ENCODE data around the gene ARID2.

ARID2 gene, protein sequence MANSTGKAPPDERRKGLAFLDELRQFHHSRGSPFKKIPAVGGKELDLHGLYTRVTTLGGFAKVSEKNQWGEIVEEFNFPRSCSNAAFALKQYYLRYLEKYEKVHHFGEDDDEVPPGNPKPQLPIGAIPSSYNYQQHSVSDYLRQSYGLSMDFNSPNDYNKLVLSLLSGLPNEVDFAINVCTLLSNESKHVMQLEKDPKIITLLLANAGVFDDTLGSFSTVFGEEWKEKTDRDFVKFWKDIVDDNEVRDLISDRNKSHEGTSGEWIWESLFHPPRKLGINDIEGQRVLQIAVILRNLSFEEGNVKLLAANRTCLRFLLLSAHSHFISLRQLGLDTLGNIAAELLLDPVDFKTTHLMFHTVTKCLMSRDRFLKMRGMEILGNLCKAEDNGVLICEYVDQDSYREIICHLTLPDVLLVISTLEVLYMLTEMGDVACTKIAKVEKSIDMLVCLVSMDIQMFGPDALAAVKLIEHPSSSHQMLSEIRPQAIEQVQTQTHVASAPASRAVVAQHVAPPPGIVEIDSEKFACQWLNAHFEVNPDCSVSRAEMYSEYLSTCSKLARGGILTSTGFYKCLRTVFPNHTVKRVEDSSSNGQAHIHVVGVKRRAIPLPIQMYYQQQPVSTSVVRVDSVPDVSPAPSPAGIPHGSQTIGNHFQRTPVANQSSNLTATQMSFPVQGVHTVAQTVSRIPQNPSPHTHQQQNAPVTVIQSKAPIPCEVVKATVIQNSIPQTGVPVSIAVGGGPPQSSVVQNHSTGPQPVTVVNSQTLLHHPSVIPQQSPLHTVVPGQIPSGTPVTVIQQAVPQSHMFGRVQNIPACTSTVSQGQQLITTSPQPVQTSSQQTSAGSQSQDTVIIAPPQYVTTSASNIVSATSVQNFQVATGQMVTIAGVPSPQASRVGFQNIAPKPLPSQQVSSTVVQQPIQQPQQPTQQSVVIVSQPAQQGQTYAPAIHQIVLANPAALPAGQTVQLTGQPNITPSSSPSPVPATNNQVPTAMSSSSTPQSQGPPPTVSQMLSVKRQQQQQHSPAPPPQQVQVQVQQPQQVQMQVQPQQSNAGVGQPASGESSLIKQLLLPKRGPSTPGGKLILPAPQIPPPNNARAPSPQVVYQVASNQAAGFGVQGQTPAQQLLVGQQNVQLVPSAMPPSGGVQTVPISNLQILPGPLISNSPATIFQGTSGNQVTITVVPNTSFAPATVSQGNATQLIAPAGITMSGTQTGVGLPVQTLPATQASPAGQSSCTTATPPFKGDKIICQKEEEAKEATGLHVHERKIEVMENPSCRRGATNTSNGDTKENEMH (N-terminal part only)

DNA sequence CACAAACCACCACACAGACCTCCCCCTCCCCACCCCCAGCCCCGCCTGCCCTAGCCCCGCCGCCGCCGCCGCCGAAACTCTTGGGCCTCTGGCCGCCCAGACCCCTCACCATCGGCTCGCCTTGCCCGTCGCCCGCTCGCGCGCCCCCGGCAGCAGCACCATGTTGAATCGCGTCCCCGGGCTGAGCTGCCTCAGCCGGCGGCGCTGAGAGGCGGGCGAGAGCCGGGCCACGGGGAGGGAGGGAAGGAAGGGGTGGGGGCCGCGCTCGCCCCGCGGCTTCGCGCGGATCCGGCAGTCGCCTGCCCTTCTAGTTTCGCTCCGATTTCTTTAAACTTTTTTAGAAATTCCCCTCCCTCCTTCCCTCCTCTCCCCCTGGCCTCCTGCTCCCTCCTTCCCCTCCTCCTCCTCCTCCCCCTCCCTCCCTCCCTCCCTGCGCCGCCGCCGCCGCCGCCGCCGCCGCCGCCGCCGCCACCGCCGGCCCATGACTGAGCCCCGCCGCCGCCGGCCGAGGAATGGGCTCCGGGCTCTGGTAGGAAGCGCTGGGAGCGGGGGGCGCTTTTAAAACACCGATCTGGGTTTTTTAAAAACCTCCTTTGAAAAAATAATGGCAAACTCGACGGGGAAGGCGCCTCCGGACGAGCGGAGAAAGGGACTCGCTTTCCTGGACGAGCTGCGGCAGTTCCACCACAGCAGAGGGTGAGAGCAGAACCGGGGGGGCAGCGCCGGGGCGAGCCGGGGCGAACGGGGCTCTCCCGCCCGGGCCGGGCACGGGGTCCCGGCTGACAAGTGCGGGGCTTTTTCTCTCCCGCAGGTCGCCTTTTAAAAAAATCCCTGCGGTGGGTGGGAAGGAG is at the start of gene ARID2:
Gene ARID2, plus strand, starts transcription at position 474 of the 851 bp plus-strand sequence. Its CDS starts 131 bp downstream, at position 605.
- FAIRE-seq, result no peak

DNA sequence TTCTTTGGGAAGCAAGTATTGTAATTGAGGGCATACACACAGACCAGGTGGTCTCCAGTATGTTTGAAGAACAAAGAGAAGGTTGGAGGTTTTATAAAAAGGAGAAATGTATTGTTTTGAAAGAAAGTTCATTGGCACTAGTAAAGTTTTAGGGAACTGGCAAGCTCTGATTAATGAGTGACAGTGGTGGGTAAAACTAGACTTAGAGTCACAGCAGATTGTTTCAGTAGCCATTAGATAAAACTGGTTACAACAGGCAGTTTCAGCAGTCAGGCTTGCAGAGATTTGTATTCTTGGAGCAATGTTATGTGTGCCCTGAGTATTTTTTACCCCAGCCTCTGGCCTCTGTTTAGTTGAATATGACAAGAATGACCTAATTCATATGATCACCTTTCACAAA is 49.1 kb upstream of the ARID2 start:
- no peak for FAIRE-seq

DNA sequence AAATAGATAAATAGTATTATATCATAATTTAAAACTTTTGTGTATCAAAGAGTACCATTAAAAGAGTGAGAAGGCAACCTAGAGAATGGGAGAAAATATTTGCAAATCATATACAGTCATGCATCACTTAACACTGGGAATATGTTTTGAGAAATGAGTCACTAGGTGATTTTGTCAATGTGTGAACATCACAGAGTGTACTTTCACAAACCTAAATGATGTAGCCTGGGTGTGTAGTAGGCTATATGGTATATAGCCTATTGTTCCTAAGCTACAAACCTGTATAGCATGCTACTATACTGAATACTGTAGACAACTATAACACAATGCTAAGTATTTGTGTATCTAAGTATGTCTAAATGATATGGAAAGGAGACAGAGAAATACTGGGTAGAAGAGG is 48.0 kb upstream of the ARID2 start:
- FAIRE-seq, result no peak

DNA sequence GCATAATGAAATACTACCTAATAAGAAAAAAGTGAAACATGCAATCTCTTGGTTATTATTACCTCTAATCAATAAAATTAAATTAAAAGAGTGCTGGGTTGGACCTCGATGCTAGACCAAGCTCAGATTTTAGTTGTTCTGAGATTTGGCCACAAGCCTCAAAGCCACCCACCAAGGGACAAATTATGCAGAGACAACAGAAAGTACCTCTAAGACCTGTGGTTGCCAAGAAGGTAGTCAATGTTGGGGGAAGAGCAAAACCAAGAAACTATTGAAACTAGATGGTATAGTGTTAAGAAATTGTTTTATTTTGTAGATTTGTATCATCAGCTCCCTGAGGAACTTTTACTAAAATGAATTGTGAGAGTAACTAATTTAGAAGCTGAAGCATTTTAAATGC is 43.8 kb upstream of the ARID2 start:
- FAIRE-seq, result no peak

DNA sequence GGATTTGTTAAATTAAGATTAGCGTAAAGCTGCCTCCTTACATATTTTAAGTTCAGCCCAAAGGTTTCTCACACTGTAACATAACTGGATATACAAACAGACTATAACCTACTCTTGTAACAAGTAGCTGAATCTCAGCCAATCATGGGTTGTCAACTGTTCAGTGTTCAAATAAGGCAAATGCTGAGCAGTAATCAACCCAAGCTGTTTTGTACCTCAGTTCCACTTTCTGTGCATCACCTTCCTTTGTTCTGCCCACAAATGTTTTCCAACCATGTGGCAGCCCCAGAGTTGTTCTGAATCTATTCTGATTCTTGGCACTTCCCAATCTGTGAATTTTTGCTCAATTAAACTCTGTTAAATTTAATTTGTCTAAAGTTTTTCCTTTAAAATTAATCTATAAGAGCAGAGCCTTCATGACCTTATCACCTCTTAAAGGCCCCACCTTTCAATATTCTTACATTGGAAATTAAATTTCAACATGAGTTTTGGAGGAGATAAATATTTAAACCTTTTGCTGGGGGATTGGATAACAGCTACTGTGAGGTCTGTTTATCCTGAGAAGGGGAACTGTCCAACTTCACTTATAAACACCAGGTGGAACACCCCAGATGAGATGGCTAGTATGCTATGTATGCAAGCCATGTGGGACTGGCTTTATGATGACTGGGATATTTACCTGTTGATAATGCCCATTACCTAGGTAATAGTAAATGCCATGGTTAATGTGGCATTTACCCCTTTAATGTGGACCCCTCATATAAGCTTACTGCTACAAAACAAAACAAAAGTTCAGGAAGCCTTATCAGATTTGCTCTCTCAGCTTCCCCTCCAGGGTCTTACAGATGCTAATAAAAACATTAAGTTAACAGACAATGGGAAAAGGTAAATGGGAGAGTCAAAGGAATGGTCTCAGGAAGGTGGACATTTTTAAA is 42.2 kb upstream of the ARID2 start:
- FAIRE-seq, result no peak

DNA sequence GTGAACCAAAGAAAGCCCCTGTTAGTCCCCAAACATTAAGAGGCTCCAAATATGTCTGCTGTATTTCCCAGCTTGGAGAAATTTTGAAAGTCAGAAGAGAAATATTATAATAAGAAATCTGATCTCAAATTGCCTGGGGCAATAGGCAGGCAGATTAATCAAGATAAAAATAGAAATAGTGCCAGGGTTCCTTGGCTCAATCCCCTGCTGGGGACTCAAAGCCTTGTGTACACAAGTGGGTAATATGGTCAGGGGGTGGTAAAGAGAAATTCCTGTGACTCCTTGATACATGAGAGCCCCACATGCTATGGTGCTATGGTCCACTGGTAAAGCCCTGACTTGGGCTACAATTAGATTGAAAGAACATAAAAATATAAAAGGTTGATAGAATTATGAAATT is 41.3 kb upstream of the ARID2 start:
- no peak for FAIRE-seq

DNA sequence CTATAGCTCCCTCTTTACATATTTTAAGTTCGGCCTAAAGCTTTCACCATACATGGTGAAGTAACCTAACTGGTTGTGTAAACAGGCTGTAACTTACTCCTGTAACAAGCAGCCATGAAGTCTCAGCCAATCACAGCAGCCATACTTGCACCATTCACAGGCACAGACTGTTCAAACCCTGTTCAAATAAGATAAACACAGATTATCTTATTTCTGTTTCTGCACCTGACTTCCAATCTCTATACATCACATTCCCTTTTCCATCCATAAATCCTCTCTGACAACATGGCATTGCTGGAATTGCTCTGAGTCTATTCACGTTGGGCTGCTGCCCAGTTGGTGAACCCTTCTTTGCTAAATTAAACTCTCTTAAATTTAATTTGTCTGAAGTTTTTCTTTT is 34.5 kb upstream of the ARID2 start:
- no peak for FAIRE-seq

DNA sequence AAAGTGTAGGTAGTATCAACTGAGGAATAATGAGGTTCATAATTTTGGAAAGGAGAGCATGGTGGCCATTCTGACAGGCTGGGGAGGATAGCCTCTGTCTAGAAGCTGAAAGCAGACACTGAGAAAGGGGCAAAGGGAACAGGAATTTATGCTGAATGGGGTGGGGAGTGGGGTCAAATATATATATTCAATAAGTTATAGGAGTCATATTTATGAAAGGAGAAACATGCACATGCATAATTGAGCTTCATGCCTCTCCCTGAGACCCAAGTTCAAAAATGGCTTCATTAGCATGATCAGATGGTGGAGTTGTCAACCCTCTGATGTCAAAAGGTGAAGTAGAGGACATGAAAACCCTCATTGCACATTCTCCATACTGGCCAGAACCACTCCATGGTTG is 33.9 kb upstream of the ARID2 start:
- FAIRE-seq, result no peak

DNA sequence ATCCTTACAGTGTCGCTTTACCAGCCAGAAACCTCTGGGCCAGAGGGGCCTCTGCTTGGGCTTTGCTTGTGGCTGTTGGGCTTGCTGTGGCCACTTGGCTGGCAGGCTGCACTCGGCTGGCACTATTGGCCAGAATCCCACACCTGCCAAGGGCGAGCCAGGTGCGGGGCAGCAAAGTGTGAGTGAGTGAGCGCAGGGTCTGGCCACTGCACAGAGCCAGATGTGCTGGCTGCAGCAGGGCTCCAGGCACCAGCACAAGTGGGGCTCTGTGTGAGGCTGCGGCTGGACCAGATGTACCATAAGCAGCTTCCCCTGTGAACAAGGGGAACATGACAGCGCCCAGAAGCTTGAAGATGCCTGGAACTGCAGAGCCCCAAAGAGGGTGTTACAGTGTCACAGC is 33.5 kb upstream of the ARID2 start:
- no peak for FAIRE-seq

DNA sequence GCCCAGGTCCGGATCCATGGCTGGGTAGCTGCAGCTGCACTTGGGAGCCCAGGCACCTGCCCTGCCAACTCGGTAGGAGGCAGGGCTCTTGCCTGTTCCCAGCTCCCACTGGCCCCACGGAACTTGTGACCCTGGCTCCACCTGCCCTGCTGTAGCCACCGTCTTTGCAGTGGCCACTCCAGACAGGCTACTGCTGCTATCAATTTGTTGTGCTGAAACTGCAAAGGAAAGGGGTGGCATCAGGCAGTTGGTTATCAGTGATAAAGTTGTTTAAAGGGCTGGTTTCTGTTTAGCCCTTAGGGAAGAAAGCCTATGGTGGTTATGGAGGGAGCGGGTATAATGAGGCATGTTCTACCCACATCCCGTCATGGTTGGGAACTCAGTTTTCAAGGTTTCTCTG is 32.1 kb upstream of the ARID2 start:
- no peak for FAIRE-seq

DNA sequence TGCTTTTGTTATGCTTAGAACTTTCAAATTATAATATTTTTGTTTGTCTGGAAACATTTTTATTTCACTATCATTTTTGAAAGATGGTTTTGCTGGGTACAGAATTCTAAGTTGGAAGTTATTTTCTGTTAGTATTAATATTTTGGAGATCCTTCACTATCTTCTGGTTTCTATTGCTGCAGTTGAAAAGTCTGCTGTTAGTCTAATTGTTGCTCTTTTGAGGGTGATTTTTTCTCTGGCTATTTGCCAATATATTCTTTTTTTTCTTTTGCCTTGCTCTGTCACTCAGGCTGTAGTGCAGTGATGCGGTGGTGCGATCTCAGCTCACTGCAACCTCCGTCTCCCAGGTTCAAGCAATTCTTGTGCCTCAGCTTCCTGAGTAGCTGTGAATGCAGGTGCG is 28.2 kb upstream of the ARID2 start:
- no peak for FAIRE-seq

DNA sequence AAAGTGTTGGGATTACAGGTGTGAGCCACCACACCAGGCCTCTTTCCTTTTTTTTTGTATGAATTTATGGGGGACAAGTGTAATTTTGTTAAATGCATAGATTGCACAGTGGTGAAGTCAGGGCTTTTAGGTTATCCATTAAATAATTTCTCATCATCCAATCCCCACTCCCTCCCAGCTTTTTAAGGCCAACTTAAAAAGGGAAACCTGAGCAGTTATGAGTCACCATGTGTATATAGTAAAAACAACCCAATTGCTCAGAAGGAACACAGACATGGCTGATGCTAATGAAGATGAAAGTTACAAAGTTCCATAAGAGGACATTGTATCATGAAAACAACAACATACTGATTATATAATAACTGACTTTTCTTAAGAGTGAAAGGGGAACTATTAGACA is 25.6 kb upstream of the ARID2 start:
- no peak for FAIRE-seq

DNA sequence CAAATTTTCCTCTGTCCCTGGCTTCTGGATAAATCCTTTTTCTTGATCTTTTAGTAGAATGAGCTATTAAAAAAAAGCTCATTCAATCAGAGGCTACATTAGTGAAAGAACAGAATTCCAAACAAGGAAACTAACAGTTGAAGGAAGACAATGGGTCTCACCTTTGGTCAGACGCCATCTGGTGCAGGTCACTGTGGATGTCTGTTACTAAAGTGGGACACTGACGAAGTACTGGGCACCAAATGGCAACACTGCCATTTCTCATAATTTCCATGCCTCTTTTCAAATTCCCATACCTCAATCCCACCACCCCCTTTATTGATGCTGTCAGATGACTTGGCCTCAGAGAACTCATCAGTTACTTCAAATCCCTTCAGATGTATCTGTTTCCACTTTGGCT is 24.5 kb upstream of the ARID2 start:
- FAIRE-seq, result no peak

DNA sequence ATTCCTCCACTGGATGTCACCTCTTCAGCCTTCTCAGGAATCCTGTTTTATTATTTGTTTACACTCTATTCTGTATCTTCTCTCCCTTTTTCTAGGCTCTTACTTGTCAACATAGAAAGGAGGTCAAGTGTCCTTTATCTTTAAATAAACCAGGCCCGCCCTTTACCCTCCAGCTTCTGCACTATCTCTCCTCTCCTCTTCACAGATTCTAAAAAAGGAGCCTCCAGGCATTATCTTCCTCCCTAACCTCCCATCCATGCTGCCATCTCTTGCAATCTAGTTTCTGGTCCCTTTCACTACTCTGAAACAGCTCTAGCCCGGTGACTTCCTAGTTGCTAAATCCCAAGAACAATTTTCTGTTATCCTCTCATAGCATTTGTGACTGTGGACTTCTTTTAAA is 24.1 kb upstream of the ARID2 start:
- no peak for FAIRE-seq

DNA sequence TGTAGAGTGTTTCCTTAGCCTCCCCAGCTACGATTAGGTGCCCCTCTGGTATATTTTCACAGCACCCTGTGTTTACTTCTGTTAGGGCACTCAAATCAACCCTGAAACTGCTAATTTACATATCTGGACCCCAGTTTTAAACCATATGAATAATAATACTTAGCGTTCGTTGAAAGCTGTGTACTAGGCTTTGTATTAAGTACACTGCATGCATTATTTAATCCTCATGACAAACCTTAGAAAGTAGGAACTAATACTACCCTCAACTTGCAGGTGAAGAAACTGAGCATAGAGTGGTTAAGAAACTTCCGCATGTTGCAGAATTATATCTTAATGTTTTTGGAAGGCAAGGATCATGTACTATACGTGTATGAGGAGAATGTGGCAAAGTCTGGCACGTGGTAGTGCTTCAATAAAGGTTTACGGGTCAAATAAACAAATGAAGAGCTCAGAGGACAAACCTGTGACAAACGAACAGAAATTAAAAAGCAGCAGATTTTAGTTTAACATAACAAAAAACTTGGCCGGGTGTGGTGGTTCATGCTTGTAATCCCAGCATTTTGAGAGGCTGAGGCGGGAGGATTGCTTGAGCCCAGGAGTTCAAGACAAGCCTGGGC is 22.2 kb upstream of the ARID2 start:
- no peak for FAIRE-seq

DNA sequence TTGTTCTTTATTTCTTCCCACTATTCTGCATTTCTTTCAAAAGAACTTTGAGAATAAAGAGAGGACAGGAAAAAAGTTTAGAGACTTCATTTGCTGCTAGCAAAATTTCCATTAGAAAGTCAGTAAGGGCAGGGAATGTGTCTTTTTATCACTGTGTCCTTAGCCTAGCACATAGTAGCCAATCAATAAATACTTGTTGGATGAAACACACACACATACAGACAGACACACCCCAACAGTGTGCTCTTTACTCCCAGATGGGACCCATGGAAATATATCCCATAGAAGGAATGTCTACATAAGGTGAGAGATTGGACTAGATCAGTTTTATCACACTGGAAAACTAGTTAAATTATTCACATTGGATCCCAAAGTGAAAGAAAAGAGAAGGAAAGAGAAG is 21.1 kb upstream of the ARID2 start:
- no peak for FAIRE-seq

DNA sequence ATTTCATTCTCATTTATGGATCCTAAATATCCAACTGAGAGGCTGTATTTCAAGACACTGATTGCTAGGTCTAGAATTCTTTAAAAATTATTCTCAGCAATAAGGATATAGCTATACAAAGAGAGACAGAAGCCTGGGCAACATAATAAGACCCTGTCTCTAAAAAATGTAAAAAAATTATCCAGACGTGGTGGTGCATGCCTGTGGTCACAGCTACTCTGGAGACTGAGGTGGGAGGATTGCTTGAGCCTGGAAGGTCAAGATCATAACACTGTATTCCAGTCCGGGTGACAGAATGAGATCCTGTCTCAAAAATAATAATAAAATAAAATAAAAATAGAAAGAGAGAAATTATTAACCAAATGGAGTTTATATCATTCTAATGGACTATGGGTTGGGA is 20.6 kb upstream of the ARID2 start:
- FAIRE-seq, result no peak

DNA sequence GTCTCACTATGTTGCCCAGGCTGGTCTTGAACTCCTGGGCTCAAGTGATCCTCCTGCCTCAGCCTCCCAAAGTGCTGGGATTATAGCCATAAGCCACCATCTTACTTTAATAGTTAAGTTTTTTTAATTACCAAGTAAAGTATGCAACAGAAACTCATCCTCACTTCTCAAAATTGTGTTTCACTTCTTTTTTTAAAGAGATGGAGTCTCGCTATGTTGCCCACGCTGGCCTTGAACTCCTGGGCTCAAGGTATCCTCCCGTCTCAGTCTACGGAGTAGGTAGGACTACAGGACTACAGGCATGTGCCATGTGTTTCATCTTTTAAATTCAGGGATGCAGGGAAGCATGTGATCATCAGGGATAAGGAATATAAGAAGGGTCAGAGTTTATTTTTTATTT is 17.2 kb upstream of the ARID2 start:
- FAIRE-seq, result no peak

DNA sequence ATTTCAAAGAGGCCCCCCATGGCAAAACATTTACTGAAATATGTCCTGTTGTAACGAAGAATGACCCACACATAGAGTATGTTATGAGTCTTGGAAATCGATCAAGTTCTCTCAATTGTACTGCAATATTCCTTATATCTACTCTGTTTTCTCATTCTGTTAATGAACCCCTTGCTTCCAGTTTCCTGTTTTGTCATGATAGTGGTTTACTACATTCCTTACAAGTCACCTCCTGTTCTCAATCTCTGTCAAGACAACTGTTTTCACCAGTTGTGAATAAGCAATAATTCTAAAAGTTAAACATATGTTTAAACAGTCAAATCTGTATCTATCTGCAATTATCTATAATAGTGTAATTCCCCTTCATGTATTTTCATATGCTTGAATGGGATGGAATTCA is 16.4 kb upstream of the ARID2 start:
- FAIRE-seq, result no peak

DNA sequence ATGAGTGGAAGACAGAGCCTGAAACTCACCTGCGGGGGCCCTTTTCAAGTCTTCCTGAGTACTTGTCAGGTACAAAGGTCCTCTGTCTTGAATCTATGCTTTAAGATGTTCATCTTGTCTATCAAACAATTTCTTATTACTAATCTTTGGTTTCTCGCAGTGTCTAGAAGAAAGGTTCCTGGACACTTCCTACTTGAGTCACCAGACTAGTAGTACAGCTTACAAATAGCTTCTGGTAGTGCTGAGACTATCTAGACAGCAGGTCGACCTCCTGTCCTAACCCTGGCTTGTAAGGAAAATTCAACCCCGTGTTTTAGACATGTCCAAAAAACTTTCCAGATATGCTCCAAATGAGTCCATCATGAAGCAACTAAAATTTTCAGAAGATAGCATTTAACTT is 11.2 kb upstream of the ARID2 start:
- no peak for FAIRE-seq

DNA sequence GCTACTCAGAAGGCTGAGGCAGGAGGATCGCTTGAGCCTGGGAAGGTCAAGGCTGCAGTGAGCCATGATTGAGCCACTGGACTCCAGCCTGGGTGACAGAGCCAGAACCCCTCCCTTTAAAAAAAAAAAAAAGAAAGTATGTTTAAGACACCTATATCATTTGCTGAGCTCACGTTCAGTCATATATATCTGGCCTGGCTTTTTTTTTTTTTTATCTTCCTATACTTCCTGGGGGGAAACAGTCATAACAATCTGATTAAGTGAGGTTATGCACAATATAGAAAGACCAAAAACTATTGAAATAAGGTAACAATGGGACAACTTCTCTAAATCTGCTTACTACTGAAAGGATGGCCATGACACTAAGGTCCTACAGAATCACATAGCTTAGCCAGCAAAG is 9.4 kb upstream of the ARID2 start:
- FAIRE-seq, result no peak

Data from G401.6 (cell line).